ENCODE data around the gene ADGRG3.

Gene ADGRG3

GRCh38 chr16:57644383-57645014 is 23.6 kb upstream of the ADGRG3 start:
- in situ Hi-C loops (cut with MboI; ENCODE audit: low pct_unique_long_range_greater_than_20kb, low sequenced_read_pairs): loop anchor here (10.0 kb wide), 1 partner anchor 50 kb away; no protein-coding TSS in a partner anchor

GRCh38 chr16:57645169-57645568 is 22.9 kb upstream of the ADGRG3 start:
- in situ Hi-C loops (cut with MboI; ENCODE audit: low pct_unique_long_range_greater_than_20kb, low sequenced_read_pairs): loop anchor here (10.0 kb wide), 1 partner anchor 50 kb away; no protein-coding TSS in a partner anchor
- no peak for DNase-seq

More at GRCh38 chr16:57644383-57645014, 23.6 kb upstream of the ADGRG3 start:
- no peak for DNase-seq

GRCh38 chr16:57645691-57646387 is 22.3 kb upstream of the ADGRG3 start:
- DNase-seq: no peak
- in situ Hi-C loops (cut with MboI; ENCODE audit: low pct_unique_long_range_greater_than_20kb, low sequenced_read_pairs): loop anchor here (10.0 kb wide), 1 partner anchor 51 kb away; no protein-coding TSS in a partner anchor

- no peak for DNase-seq
- in situ Hi-C loops (cut with MboI; ENCODE audit: low pct_unique_long_range_greater_than_20kb, low sequenced_read_pairs): loop anchor here (10.0 kb wide), 1 partner anchor 52 kb away; no protein-coding TSS in a partner anchor
These were observed 21.6 kb upstream of the ADGRG3 start for GRCh38 chr16:57646388-57647039.

- DNase-seq: no peak
- in situ Hi-C loops (cut with MboI; ENCODE audit: low pct_unique_long_range_greater_than_20kb, low sequenced_read_pairs): loop anchor here (10.0 kb wide), 1 partner anchor 53 kb away; no protein-coding TSS in a partner anchor
These were observed 20.8 kb upstream of the ADGRG3 start for GRCh38 chr16:57647136-57647875.

GRCh38 chr16:57648125-57648524 is 20.0 kb upstream of the ADGRG3 start:
- DNase-seq: no peak
- in situ Hi-C loops (cut with MboI; ENCODE audit: low pct_unique_long_range_greater_than_20kb, low sequenced_read_pairs): loop anchor here (10.0 kb wide), 1 partner anchor 53 kb away; no protein-coding TSS in a partner anchor

- in situ Hi-C loops (cut with MboI; ENCODE audit: low pct_unique_long_range_greater_than_20kb, low sequenced_read_pairs): loop anchor here (10.0 kb wide), 1 partner anchor 54 kb away; no protein-coding TSS in a partner anchor
- peak; percentile 98 for DNase-seq
These were observed 19.3 kb upstream of the ADGRG3 start for GRCh38 chr16:57648581-57649442.

GRCh38 chr16:57649443-57649751 is 18.7 kb upstream of the ADGRG3 start:
- in situ Hi-C loops (cut with MboI; ENCODE audit: low pct_unique_long_range_greater_than_20kb, low sequenced_read_pairs): loop anchor here (10.0 kb wide), 1 partner anchor 55 kb away; no protein-coding TSS in a partner anchor
- no peak for DNase-seq

- DNase-seq: no peak
- in situ Hi-C loops (cut with MboI; ENCODE audit: low pct_unique_long_range_greater_than_20kb, low sequenced_read_pairs): loop anchor here (10.0 kb wide), 1 partner anchor 55 kb away; no protein-coding TSS in a partner anchor
These were observed 18.3 kb upstream of the ADGRG3 start for GRCh38 chr16:57649846-57650245.

- in situ Hi-C loops (cut with MboI; ENCODE audit: low pct_unique_long_range_greater_than_20kb, low sequenced_read_pairs): no loop called here
These were observed 16.5 kb upstream of the ADGRG3 start for GRCh38 chr16:57651344-57652333.

GRCh38 chr16:57652695-57653471 is 15.2 kb upstream of the ADGRG3 start:
- peak; percentile 24 for DNase-seq
- in situ Hi-C loops (cut with MboI; ENCODE audit: low pct_unique_long_range_greater_than_20kb, low sequenced_read_pairs): no loop called here

More at GRCh38 chr16:57651344-57652333, 16.5 kb upstream of the ADGRG3 start:
- peak; percentile 58 for DNase-seq

GRCh38 chr16:57653936-57654335 is 14.2 kb upstream of the ADGRG3 start:
- peak; percentile 83 for DNase-seq
- in situ Hi-C loops (cut with MboI; ENCODE audit: low pct_unique_long_range_greater_than_20kb, low sequenced_read_pairs): no loop called here

GRCh38 chr16:57656342-57656955 is 11.7 kb upstream of the ADGRG3 start:
- in situ Hi-C loops (cut with MboI; ENCODE audit: low pct_unique_long_range_greater_than_20kb, low sequenced_read_pairs): no loop called here
- no peak for DNase-seq

GRCh38 chr16:57657228-57657627 is 10.9 kb upstream of the ADGRG3 start:
- no peak for DNase-seq
- in situ Hi-C loops (cut with MboI; ENCODE audit: low pct_unique_long_range_greater_than_20kb, low sequenced_read_pairs): no loop called here

GRCh38 chr16:57658130-57658877 is 9.8 kb upstream of the ADGRG3 start:
- in situ Hi-C loops (cut with MboI; ENCODE audit: low pct_unique_long_range_greater_than_20kb, low sequenced_read_pairs): no loop called here

More at GRCh38 chr16:57658130-57658877, 9.8 kb upstream of the ADGRG3 start:
- no peak for DNase-seq
